Measurements from ENCODE around the gene MMP3.
"Not testable (repeated sequence)": the region's sequence is repeated elsewhere in the genome, so short reads cannot be mapped to it uniquely, and the experiment has no call there.

The MMP3 gene

DNA sequence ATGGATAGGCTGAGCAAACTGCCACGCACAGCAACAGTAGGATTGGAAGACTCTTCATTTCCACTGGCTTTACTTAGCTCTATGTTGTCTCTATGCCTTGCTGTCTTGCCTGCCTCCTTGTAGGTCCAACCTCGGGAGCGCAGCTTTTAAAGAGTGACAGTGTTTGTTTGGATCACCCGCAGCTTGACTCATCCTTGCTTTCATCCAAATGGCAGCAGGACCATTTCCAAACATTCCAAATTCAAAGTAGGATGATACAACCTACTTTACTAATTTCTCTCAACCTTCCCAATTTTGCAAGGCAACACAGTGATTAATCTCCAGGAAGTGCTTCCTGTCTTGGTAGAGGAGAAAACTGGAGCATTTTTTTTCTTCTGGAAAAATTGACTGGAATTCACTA is at the start of gene MMP3:
Gene MMP3, minus strand, starts transcription at position 121 of the 400 bp plus-strand sequence. Its CDS starts 63 bp downstream, at position 58.
- DNase-seq = no peak
- Mint-ChIP-seq H3K36me3 (ENCODE audit: low read depth) (no peaks in the 10 kb centered on the region), H3K9me3 (no peaks in the 10 kb centered on the region), H3K4me1 (ENCODE audit: low read depth) (no peaks in the 10 kb centered on the region), H3K27me3 (peaks cover 6% of the 10 kb centered on the region), H3K4me3 (no peak within 1 kb of the TSS), H3K27ac (no peak within 1 kb of the TSS)

DNA sequence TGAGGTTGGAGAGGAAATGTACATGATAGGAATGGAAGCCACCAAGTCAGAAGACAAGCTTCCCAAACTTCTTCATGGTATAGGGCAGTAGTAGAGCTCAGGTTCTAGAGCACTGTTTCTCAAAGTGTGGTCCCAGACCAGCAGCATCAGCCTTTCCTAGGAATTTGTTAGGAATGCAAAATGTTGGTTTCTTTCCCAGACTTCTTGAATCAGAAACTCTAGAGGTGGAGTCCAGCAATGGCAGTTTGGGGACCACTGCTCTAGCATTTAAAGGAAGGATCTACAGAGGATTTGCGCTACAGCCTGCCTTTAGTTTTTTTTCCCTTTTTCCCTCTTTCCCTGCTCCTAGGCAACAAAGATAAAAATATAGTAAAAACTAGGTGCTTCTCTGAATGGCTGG is 48.3 kb upstream of the MMP3 start:
- Mint-ChIP-seq H3K27ac (no peak overlapping the region), H3K36me3 (ENCODE audit: low read depth) (no peaks in the 10 kb centered on the region), H3K27me3 (peaks cover 12% of the 10 kb centered on the region), H3K4me3 (no peak overlapping the region), H3K4me1 (ENCODE audit: low read depth) (no peaks in the 10 kb centered on the region), H3K9me3 (peaks cover 10% of the 10 kb centered on the region)
- no peak for DNase-seq

DNA sequence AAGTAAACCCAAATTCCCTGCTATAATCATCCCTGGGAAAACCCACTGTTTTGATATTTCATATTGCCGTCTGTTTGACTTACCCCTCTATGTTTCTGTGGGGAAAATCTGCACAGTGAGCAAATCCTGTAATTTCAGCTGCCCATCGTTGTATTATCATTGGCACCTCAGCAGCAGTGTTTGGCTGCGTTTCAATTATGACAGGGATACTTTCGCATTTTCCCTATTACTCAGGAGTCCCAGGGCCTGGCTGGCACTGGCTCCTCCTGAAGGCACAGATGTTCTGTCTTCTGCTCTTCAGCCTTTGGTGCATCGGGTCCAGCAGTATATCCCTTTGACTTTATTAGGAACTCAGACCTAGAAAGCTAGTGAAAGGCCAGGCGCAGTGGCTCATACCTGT is 43.6 kb upstream of the MMP3 start:
- peaks cover 6% of the 10 kb centered on the region for H3K4me1 Mint-ChIP-seq (ENCODE audit: low read depth)
- no peaks in the 10 kb centered on the region for H3K9me3 Mint-ChIP-seq
- no peak overlapping the region for H3K27ac Mint-ChIP-seq
- no peak overlapping the region for H3K4me3 Mint-ChIP-seq
- H3K27me3 Mint-ChIP-seq = peaks cover 8% of the 10 kb centered on the region
- H3K36me3 Mint-ChIP-seq (ENCODE audit: low read depth) = no peaks in the 10 kb centered on the region
- no peak for DNase-seq

DNA sequence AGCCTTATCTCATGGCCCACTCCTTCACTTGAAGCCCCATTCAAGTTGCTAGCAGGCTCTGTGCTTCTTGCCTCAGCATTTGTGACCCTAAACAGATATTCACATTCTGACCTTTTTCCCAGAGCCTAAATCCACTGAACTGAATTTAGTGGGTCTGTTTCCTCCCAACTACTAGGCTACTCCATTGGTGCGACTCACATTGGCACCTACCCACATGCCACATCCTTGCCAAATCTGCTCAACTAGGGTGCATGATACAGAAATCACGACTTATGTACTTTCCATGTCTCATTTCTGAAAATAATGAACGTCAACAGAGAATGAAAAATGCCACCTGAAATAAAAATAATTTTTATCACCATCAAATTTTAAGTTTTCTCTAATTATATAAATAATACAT is 39.7 kb upstream of the MMP3 start:
- no peak overlapping the region for H3K4me3 Mint-ChIP-seq
- H3K27ac Mint-ChIP-seq = no peak overlapping the region

DNA sequence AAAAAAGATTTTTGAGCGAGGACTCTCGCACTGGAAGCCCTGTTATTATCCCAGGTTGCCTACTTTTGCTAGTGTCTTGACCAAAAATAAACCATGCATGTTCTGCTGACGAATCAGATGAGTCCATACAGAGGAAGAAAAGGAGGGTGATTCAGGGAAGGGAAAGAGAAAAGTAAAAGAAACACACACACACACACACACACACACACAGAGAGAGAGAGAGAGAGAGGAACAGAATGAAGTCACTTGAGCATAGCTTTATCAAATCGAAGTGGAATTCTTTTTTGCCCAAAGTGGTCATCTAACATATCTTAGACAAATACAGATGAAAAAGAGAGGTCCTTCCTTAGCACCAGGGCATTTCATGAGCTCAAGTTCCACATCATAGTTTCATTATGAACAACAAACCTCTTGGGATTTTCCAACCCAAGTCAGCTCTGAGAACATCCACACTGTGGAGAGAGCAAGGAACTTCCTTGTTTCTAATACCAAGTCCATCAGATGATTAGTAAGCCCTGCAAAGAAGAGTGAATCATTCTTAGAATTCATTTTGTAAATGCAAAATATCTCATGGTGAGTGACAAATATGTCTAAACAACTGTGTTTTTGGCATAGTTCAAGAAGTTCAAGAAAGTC is 39.1 kb upstream of the MMP3 start:
- no peak overlapping the region for H3K27ac Mint-ChIP-seq
- peaks cover 6% of the 10 kb centered on the region for H3K4me1 Mint-ChIP-seq (ENCODE audit: low read depth)
- no peaks in the 10 kb centered on the region for H3K9me3 Mint-ChIP-seq
- no peak overlapping the region for H3K4me3 Mint-ChIP-seq
- DNase-seq = no peak
- H3K36me3 Mint-ChIP-seq (ENCODE audit: low read depth) = no peaks in the 10 kb centered on the region
- H3K27me3 Mint-ChIP-seq = peaks cover 10% of the 10 kb centered on the region

More for the DNA sequence above, 39.7 kb upstream of the MMP3 start:
- peaks cover 6% of the 10 kb centered on the region for H3K27me3 Mint-ChIP-seq
- no peaks in the 10 kb centered on the region for H3K36me3 Mint-ChIP-seq (ENCODE audit: low read depth)
- no peak for DNase-seq
- no peaks in the 10 kb centered on the region for H3K9me3 Mint-ChIP-seq
- H3K4me1 Mint-ChIP-seq (ENCODE audit: low read depth) = peaks cover 6% of the 10 kb centered on the region

DNA sequence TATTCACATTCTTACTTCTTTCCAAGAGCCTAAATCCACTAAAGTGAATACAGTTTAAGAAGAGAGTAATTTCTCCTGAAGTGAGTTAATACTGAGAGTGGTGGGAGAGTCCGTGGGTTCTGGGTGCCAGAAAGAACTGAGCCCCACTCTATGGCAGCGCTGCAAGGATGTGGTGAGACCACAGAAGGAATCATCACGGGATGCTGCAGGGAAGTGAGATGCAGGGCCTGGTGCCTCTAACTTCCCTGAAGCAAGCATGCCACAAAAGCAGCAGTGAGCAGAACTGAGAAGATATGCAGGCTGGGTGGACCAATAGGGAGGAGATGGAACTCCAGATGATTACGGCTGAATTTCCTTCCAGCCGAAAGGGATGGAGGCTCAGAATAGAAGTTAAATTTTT is 36.4 kb upstream of the MMP3 start:
- peaks cover 6% of the 10 kb centered on the region for H3K4me1 Mint-ChIP-seq (ENCODE audit: low read depth)
- H3K27ac Mint-ChIP-seq = no peak overlapping the region
- H3K4me3 Mint-ChIP-seq = no peak overlapping the region
- H3K9me3 Mint-ChIP-seq = no peaks in the 10 kb centered on the region
- DNase-seq = no peak
- H3K36me3 Mint-ChIP-seq (ENCODE audit: low read depth) = no peaks in the 10 kb centered on the region
- peaks cover 10% of the 10 kb centered on the region for H3K27me3 Mint-ChIP-seq

DNA sequence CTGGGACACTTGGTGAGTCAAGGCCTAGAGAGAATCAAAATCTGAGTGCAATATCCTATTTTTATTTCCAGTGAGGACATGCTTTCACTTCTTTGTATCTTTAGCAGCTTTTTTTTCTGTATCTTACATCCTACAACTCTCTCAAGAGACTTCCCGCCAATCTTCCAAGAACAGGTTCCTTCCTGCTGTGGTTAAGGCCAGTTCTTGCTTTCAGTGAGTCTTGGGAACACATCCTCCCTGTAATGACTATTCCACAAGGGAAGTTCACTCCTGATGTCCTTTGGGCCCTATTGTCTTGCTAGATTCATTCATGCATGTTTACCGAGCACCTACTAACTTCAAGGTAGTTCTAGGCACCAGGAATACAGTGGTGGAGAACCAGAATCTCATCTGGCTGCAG is 35.2 kb upstream of the MMP3 start:
- no peak overlapping the region for H3K27ac Mint-ChIP-seq
- peaks cover 6% of the 10 kb centered on the region for H3K4me1 Mint-ChIP-seq (ENCODE audit: low read depth)
- no peaks in the 10 kb centered on the region for H3K36me3 Mint-ChIP-seq (ENCODE audit: low read depth)
- no peaks in the 10 kb centered on the region for H3K9me3 Mint-ChIP-seq
- peaks cover 10% of the 10 kb centered on the region for H3K27me3 Mint-ChIP-seq
- H3K4me3 Mint-ChIP-seq = no peak overlapping the region
- no peak for DNase-seq

DNA sequence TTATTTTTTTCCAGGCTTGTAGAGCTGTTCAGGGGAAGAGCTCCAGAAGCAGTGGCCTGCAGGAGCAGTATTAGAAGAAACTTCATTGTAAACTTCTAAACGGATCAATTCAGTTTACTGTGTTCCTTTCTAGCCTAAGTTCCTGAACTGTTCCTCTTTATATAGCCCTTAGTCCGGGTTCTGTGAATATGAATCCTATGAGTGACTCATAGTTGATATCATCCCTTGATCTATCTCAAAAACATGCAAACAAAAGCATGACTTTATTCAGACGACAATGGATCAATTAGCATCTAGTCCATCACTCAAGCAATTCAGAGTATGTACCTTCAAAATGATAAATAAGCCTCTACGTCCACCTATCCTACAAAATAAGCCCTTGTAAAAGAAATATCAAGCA is 31.4 kb upstream of the MMP3 start, which contains the start of gene MMP12:
Gene MMP12, minus strand, starts transcription at position 131 of the 400 bp plus-strand sequence. Its CDS starts 45 bp downstream, at position 86.
- Mint-ChIP-seq H3K27me3 (peaks cover 8% of the 10 kb centered on the region), H3K27ac (no peak within 1 kb of the TSS), H3K4me1 (ENCODE audit: low read depth) (no peaks in the 10 kb centered on the region), H3K9me3 (no peaks in the 10 kb centered on the region), H3K36me3 (ENCODE audit: low read depth) (no peaks in the 10 kb centered on the region), H3K4me3 (no peak within 1 kb of the TSS)
- DNase-seq = no peak

DNA sequence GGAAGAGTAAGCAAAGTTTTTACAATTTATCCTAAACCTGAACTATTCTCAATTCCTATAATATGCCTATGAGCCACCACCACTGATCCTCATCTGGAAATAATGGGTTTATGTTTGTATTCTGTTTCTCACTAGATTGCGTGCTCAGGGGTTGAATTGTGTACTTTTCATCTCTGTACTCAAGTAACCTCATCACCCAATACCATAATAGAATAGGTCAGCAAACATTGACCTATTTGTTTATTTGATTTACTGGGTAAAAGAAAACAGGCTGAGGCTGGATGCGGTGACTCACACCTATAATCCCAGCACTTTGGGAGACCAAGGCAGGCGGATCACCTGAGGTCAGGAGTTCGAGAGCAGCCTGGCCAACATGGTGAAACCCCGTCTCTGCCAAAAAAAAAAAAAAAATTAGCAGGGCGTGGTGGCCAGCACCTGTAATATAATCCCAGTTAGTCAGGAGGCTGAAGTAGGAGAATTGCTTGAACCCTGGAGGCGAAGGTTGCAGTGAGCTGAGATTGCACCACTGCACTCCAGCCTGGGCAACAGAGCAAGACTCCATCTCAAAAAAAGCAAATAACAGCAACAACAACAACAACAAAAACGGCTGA is 26.1 kb upstream of the MMP3 start:
- not testable (repeated sequence) for H3K4me1 Mint-ChIP-seq (ENCODE audit: low read depth); H3K9me3 Mint-ChIP-seq; H3K27me3 Mint-ChIP-seq; H3K36me3 Mint-ChIP-seq (ENCODE audit: low read depth); H3K27ac Mint-ChIP-seq; DNase-seq; H3K4me3 Mint-ChIP-seq

DNA sequence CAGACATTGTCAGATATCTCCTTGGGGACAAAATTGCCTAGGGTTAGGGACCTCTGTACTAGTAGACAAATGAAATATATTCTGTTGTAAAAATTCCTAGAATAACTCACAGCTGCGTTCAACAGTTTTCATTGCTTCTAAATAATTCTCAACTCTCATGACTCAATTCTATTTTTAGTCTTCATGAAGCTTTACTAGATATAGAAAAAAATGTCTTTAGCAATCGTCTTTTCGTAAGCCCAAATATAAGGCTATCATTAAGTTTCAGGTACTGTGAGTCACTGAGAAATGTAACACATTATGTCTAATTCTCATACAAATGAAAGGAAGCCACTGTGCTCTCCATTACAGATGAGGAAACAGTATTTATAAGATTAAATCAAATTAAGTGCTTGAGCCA is 24.9 kb upstream of the MMP3 start:
- no peak overlapping the region for H3K4me3 Mint-ChIP-seq
- H3K9me3 Mint-ChIP-seq = no peaks in the 10 kb centered on the region
- H3K36me3 Mint-ChIP-seq (ENCODE audit: low read depth) = no peaks in the 10 kb centered on the region
- no peak overlapping the region for H3K27ac Mint-ChIP-seq
- DNase-seq = no peak
- H3K4me1 Mint-ChIP-seq (ENCODE audit: low read depth) = no peaks in the 10 kb centered on the region
- peaks cover 5% of the 10 kb centered on the region for H3K27me3 Mint-ChIP-seq

DNA sequence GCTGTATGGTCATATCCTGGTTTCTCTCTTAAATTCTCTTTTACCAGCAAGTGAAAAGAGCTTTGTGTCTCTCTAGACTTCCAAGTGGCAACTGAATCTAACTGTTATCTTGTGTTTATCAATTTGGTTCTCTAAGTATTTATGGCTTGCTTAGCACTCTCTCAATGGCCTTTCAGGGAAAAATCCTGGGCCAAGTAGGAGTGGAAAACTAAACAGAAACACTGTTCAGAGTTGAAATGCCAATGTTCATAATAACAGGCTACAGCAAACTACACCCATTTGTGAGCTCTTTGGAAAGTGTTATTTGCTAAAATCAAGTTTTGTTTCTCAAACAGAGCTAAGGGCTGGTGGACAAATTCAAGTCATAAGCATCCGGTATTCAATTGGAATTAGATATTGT is 21.3 kb upstream of the MMP3 start:
- DNase-seq = no peak
- no peaks in the 10 kb centered on the region for H3K9me3 Mint-ChIP-seq
- peaks cover 5% of the 10 kb centered on the region for H3K27me3 Mint-ChIP-seq
- H3K4me3 Mint-ChIP-seq = no peak overlapping the region
- no peaks in the 10 kb centered on the region for H3K36me3 Mint-ChIP-seq (ENCODE audit: low read depth)
- no peaks in the 10 kb centered on the region for H3K4me1 Mint-ChIP-seq (ENCODE audit: low read depth)
- H3K27ac Mint-ChIP-seq = no peak overlapping the region

DNA sequence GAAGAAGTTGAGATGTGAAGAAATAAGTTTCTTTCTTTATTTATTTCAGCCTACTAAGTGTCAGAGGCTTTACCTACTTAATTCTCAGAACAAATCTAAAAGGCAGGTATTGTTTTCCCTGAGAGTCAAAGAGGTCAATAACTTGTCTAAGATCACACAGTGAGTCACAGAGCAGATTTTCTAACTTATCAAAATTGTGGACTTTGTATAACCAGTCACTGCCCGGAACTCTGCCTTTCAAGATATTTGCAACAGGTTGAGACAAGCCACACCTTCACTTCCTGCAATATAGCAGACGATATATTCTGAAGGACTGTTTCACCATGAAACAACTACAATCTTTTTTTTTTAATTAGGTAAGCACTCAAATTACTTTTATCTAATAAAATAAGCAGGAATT is 10.5 kb upstream of the MMP3 start:
- H3K36me3 Mint-ChIP-seq (ENCODE audit: low read depth) = no peaks in the 10 kb centered on the region
- no peaks in the 10 kb centered on the region for H3K9me3 Mint-ChIP-seq
- no peak overlapping the region for H3K4me3 Mint-ChIP-seq
- no peak for DNase-seq
- no peaks in the 10 kb centered on the region for H3K4me1 Mint-ChIP-seq (ENCODE audit: low read depth)
- H3K27me3 Mint-ChIP-seq = peaks cover 5% of the 10 kb centered on the region
- no peak overlapping the region for H3K27ac Mint-ChIP-seq

DNA sequence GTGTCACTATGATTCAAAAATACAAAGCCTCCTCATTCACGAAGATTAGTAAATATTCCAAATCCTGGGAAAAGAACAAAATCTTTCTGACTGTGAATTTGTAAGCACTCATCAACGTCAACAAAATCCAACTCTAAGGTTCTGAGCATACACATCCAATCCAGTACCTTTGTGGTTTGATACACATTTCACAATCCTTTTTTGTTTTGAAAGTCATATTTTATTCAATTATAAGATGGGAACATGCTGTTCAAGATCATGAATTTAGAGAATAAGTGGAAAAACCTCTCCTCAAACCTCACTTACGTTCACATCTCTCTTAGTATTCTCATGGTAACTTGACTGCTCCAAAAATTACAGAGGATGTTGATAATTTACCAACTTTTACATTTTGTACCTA is 9.6 kb upstream of the MMP3 start:
- H3K27me3 Mint-ChIP-seq = peaks cover 5% of the 10 kb centered on the region
- H3K27ac Mint-ChIP-seq = no peak overlapping the region
- DNase-seq = no peak
- no peaks in the 10 kb centered on the region for H3K4me1 Mint-ChIP-seq (ENCODE audit: low read depth)
- H3K9me3 Mint-ChIP-seq = no peaks in the 10 kb centered on the region
- no peaks in the 10 kb centered on the region for H3K36me3 Mint-ChIP-seq (ENCODE audit: low read depth)
- no peak overlapping the region for H3K4me3 Mint-ChIP-seq

DNA sequence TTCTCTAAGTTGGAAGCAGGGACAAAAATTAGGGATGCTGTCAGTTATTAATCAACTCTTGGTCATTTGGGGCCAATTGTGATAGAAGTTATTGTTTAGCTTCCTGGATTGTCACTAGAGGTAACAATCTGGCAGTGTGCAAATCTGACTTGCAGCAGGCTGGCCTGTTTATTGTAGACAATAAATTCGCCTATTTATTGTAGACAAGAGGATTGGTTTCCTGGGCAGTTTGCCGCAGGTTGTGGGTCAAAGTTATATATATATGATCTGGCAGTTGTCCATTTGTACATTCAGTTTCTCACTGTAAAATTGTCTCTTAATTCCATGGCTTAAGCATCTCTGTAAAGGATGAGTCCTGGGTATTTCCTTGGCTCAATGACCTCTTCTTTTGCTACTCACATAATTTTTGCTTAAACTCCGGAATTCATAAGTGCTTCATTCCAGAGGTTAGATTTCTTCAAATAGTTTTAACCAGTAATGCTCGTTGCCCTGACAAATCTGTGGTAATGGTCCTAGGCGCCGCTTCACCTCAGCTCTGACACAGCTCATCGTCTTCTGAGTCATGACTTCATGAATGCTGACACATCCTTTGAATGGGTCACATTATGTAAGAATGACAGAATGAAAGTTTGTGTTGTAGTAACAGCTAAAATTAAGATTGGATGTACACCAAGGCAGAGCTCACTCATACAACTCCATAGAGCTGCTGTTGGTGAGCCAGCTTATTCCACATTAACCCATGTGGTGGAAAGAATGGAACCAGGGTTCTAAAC is 7.8 kb upstream of the MMP3 start:
- Mint-ChIP-seq H3K9me3 (no peaks in the 10 kb centered on the region), H3K4me3 (no peak overlapping the region), H3K36me3 (ENCODE audit: low read depth) (no peaks in the 10 kb centered on the region), H3K27ac (no peak overlapping the region), H3K27me3 (peaks cover 5% of the 10 kb centered on the region), H3K4me1 (ENCODE audit: low read depth) (no peaks in the 10 kb centered on the region)
- DNase-seq = no peak

DNA sequence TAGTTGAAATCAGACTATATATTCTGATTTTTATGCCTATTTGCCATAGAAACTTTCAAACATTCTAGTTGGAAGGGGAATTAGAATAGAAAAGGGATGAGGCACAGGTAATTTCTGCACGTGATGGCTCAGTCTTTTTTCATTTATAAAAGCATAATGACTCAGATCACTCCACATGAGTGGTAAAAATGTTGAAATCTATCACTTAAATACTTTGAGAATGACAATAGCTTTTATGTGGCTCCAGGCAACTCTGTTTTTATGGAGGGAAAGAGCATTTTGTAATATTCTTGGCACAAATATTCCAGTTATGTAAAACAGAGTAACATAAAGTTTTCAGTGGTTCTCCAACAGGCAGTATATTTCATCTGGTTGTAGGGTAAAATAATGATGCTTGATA is 5.9 kb upstream of the MMP3 start:
- Mint-ChIP-seq H3K27ac (no peak overlapping the region), H3K36me3 (ENCODE audit: low read depth) (no peaks in the 10 kb centered on the region), H3K4me3 (no peak overlapping the region), H3K4me1 (ENCODE audit: low read depth) (no peaks in the 10 kb centered on the region), H3K9me3 (no peaks in the 10 kb centered on the region), H3K27me3 (peaks cover 8% of the 10 kb centered on the region)
- DNase-seq = no peak

Measured in activated T-cell treated with anti-CD3 and anti-CD28 coated beads, Interleukin-2, amount 50 U/mL, for 24 hours (primary cell).